OCI-LY1 (cell line): ENCODE data around the gene CCDC9B.

Experiments
- H2AFZ ChIP-seq: fragments of 200-600 bp; sonication (generic), shearing (Covaris generic); 2 replicates; pipeline ENCODE4 v1.6.0; 2014; ENCODE audit warnings: antibody characterized with exemption, mild to moderate bottlenecking, low read length
- H3F3A ChIP-seq: fragments of 200-600 bp; sonication (generic), shearing (Covaris generic); 2 replicates; pipeline ENCODE4 v1.6.0; 2014; ENCODE audit warnings: mild to moderate bottlenecking, antibody characterized with exemption, low read length, moderate library complexity; ENCODE audit not compliant: insufficient read depth
- H3K27ac ChIP-seq: fragments of 200-600 bp; sonication (generic); 2 replicates; pipeline ENCODE4 v1.5.1; 2014; ENCODE audit warnings: low read length, mixed run types, mild to moderate bottlenecking, low read depth; ENCODE audit not compliant: poor library complexity, severe bottlenecking
- H3K27me3 ChIP-seq: fragments of 200-600 bp; sonication (generic); 2 replicates; pipeline ENCODE4 v1.6.0; 2014; ENCODE audit warnings: antibody characterized with exemption, mild to moderate bottlenecking, low read length, moderate library complexity; ENCODE audit not compliant: insufficient read depth
- H3K36me3 ChIP-seq: fragments of 200-600 bp; sonication (generic); 2 replicates; pipeline ENCODE4 v1.6.1; 2014; ENCODE audit warnings: mild to moderate bottlenecking, antibody characterized with exemption, low read length, moderate library complexity, mixed read lengths; ENCODE audit not compliant: insufficient read depth
- H3K4me1 ChIP-seq: fragments of 200-600 bp; sonication (generic); 2 replicates; pipeline ENCODE4 v1.5.1; 2014; ENCODE audit warnings: mild to moderate bottlenecking, low read length, moderate library complexity; ENCODE audit not compliant: insufficient read depth, severe bottlenecking
- H3K4me2 ChIP-seq: fragments of 200-600 bp; sonication (generic), shearing (Covaris generic); 2 replicates; pipeline ENCODE4 v1.6.1; 2014; ENCODE audit warnings: low read length
- H3K4me3 ChIP-seq: fragments of 200-600 bp; sonication (generic); 2 replicates; pipeline ENCODE4 v1.5.1; 2014; ENCODE audit warnings: low read length, low read depth, mild to moderate bottlenecking, mixed read lengths; ENCODE audit not compliant: poor library complexity, severe bottlenecking
- H3K79me2 ChIP-seq: fragments of 200-600 bp; shearing (Covaris generic); 2 replicates; pipeline ENCODE4 v1.6.1; 2016; ENCODE audit warnings: mixed run types, low read length, mixed read lengths; ENCODE audit not compliant: insufficient read depth
- H3K9ac ChIP-seq: fragments of 200-600 bp; sonication (generic), shearing (Covaris generic); 2 replicates; pipeline ENCODE4 v1.6.1; 2014; ENCODE audit warnings: mild to moderate bottlenecking, low read length, mixed read lengths
- H3K9me2 ChIP-seq: fragments of 200-600 bp; sonication (generic), shearing (Covaris generic); 2 replicates; pipeline ENCODE4 v1.6.1; 2014; ENCODE audit warnings: low read depth, mild to moderate bottlenecking, low read length, mixed read lengths
- H3K9me3 ChIP-seq: fragments of 200-600 bp; shearing (Covaris generic); 2 replicates; pipeline ENCODE4 v1.6.1; 2014; ENCODE audit warnings: low read length, mixed read lengths
- H4K20me1 ChIP-seq: fragments of 200-600 bp; sonication (generic), shearing (Covaris generic); 2 replicates; pipeline ENCODE4 v1.6.0; 2016; ENCODE audit warnings: mild to moderate bottlenecking, low read length; ENCODE audit not compliant: insufficient read depth
- CTCF ChIP-seq: fragments of 200-600 bp; sonication (generic), shearing (Covaris generic); IDR thresholded peaks from 2 replicates; pipeline ENCODE4 v1.5.1; 2017; ENCODE audit warnings: mild to moderate bottlenecking, antibody characterized with exemption, low read length, moderate library complexity, mixed read lengths
- EZH2 ChIP-seq: fragments of 200-600 bp; sonication (generic), shearing (Covaris generic); IDR thresholded peaks from 2 replicates; pipeline ENCODE4 v1.8.0; 2017; ENCODE audit warnings: borderline replicate concordance, mixed run types, mild to moderate bottlenecking, antibody characterized with exemption, low read length, moderate library complexity, mixed read lengths

Gene CCDC9B

GRCh38 chr15:40380636-40381035 lies 39.9 kb upstream of the CCDC9B start:
- peaks cover 16% of the 10 kb centered on the region for H3K4me1 ChIP-seq
- peaks cover 13% of the 10 kb centered on the region for H3K36me3 ChIP-seq
- no peaks in the 10 kb centered on the region for H4K20me1 ChIP-seq
- no peak overlapping the region for H3K9ac ChIP-seq
- H3K79me2 ChIP-seq, result peaks cover 25% of the 10 kb centered on the region
- H3K27ac ChIP-seq, result no peak overlapping the region
- no peaks in the 10 kb centered on the region for H3F3A ChIP-seq
- 0 out of 2 replicates have a peak, but pooled peaks cover 2% of the 10 kb centered on the region for H3K27me3 ChIP-seq
- no peak overlapping the region for H3K4me2 ChIP-seq
- no peak overlapping the region for H2AFZ ChIP-seq
- H3K9me3 ChIP-seq, result no peaks in the 10 kb centered on the region
- H3K4me3 ChIP-seq, result no peak overlapping the region
- TF ChIP-seq CTCF, result no peak
- TF ChIP-seq EZH2, result no peak
- no peaks in the 10 kb centered on the region for H3K9me2 ChIP-seq

GRCh38 chr15:40379853-40380252 lies 39.1 kb upstream of the CCDC9B start:
- Histone ChIP-seq H3K27me3 (0 out of 2 replicates have a peak, but pooled peaks cover 2% of the 10 kb centered on the region), H4K20me1 (no peaks in the 10 kb centered on the region), H3K4me2 (no peak overlapping the region), H3K9me3 (no peaks in the 10 kb centered on the region), H3K4me1 (peaks cover 16% of the 10 kb centered on the region), H3K79me2 (peaks cover 20% of the 10 kb centered on the region), H3K4me3 (no peak overlapping the region), H3K27ac (no peak overlapping the region), H3K9ac (no peak overlapping the region), H3F3A (no peaks in the 10 kb centered on the region), H3K9me2 (no peaks in the 10 kb centered on the region), H3K36me3 (peaks cover 6% of the 10 kb centered on the region; the same call in 1 of the 2 replicates), H2AFZ (no peak overlapping the region)
- no peak for TF ChIP-seq CTCF
- no peak for TF ChIP-seq EZH2

- no peak overlapping the region for H2AFZ ChIP-seq
- no peak overlapping the region for H3K4me3 ChIP-seq
- H3K9me2 ChIP-seq, result no peaks in the 10 kb centered on the region
- H3K27me3 ChIP-seq, result 0 out of 2 replicates have a peak, but pooled peaks cover 2% of the 10 kb centered on the region
- no peak overlapping the region for H3K9ac ChIP-seq
- H3K9me3 ChIP-seq, result no peaks in the 10 kb centered on the region
- no peaks in the 10 kb centered on the region for H3F3A ChIP-seq
- peaks cover 16% of the 10 kb centered on the region for H3K79me2 ChIP-seq
- H3K4me2 ChIP-seq, result no peak overlapping the region
- no peak overlapping the region for H3K27ac ChIP-seq
- peaks cover under 1% of the 10 kb centered on the region; the same call in 1 of the 2 replicates for H3K36me3 ChIP-seq
- H4K20me1 ChIP-seq, result no peaks in the 10 kb centered on the region
- no peak for TF ChIP-seq EZH2
- no peak for TF ChIP-seq CTCF
- peaks cover 12% of the 10 kb centered on the region for H3K4me1 ChIP-seq
Observed at GRCh38 chr15:40379374-40379773, 38.6 kb upstream of the CCDC9B start.
